ENCODE data around the gene C1QBP.

The C1QBP gene

DNA sequence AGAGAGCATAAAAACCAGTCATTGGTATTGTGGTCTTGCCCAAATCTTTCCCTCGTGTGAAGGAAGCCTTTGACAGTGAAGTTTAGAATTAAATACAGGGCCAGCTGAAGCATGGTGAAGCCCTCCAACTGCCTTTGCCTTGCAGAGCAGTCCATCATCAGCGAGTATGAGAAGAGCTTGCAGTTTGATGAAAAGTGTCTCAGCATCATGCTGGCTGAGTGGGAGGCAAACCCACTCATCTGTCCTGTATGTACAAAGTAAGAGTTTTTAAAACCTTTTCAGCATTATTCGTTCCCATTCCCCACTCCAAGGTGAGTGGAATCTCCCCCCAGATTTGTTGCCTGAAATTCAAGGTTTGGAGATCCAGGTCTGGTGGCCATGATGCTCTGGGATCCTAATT is 13.1 kb downstream of the C1QBP start:
- H3K36me3 ChIP-seq (ENCODE audit: control insufficient read depth in 4 of 4, insufficient read depth in 4 of 4, low read length in 3 of 4) = peaks cover 22 to 88% (median 63%) of the 10 kb centered on the region in 4 experiments
- H3K27ac ChIP-seq (ENCODE audit: insufficient read depth in 1 of 2, low read depth in 1 of 2, low read length in 2 of 2, poor library complexity in 1 of 2, severe bottlenecking in 2 of 2) = no peak overlapping the region
- POLR2A ChIA-PET = no interaction called here
- no peaks in the 10 kb centered on the region for H3K27me3 ChIP-seq (replicated peaks in 2 of 5; ENCODE audit: control insufficient read depth in 4 of 5, insufficient read depth in 5 of 5, low read length in 4 of 5)
- peaks cover 2 to 7% (median 7%) of the 10 kb centered on the region in 4 experiments for H3K4me1 ChIP-seq (ENCODE audit: control extremely low read depth in 1 of 4, control insufficient read depth in 4 of 4, insufficient read depth in 4 of 4, low read length in 3 of 4)
- WGBS (ENCODE audit: insufficient coverage) = 87% methylated on average over 3 of the region's 3 CpGs
- DNase-seq = no peak
- H3K9me3 ChIP-seq (ENCODE audit: control extremely low read depth in 1 of 5, control insufficient read depth in 4 of 5, insufficient read depth in 2 of 5, low read depth in 1 of 5, low read length in 4 of 5) = no peaks in the 10 kb centered on the region
- CTCF ChIA-PET = interaction anchor here (5.5 kb wide), 1 partner anchor 14 kb away, joined by 30 read pairs; the partner anchor contains the start of gene C1QBP
- no peak overlapping the region for H3K4me3 ChIP-seq (ENCODE audit: control insufficient read depth in 1 of 7, extremely low read depth in 1 of 7, insufficient read depth in 4 of 7, low read depth in 2 of 7, low read length in 6 of 7)

DNA sequence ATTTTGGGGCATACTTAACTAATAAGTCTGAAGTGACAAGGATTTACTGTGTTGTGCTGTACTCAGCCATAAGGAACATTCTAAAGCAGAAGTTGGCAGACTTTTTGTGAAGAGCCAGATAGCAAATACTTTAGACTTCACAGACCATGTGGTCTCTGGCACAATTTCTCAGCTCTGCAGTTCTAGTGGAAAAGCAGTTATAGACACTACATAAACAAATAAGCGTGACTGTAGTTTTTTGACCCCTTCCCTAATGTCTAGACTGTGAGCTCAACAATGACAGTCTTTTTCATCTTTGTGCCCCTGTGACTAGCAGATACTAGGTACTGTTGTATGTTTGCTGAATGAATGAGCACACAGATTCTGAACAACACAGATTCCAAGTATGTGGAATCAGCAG is 14.0 kb downstream of the C1QBP start:
- ChIA-PET POLR2A (interaction anchor here (0.8 kb wide), 1 partner anchor 11 kb away, joined by 3 read pairs; no protein-coding TSS in a partner anchor), CTCF (interaction anchor here (0.7 to 5.5 kb wide), 3 partner anchors 12 to 43 kb away, joined by 3 to 30 read pairs (median 4); partner anchors contain the start of gene C1QBP)
- no peak for DNase-seq
- Histone ChIP-seq H3K27me3 (replicated peaks in 2 of 5; ENCODE audit: control insufficient read depth in 4 of 5, insufficient read depth in 5 of 5, low read length in 4 of 5) (no peaks in the 10 kb centered on the region), H3K27ac (ENCODE audit: insufficient read depth in 1 of 2, low read depth in 1 of 2, low read length in 2 of 2, poor library complexity in 1 of 2, severe bottlenecking in 2 of 2) (no peak overlapping the region), H3K4me1 (ENCODE audit: control extremely low read depth in 1 of 4, control insufficient read depth in 4 of 4, insufficient read depth in 4 of 4, low read length in 3 of 4) (peaks cover 6 to 15% (median 11%) of the 10 kb centered on the region in 4 experiments), H3K9me3 (ENCODE audit: control extremely low read depth in 1 of 5, control insufficient read depth in 4 of 5, insufficient read depth in 2 of 5, low read depth in 1 of 5, low read length in 4 of 5) (no peaks in the 10 kb centered on the region), H3K36me3 (ENCODE audit: control insufficient read depth in 4 of 4, insufficient read depth in 4 of 4, low read length in 3 of 4) (peaks cover 18 to 81% (median 57%) of the 10 kb centered on the region in 4 experiments), H3K4me3 (ENCODE audit: control insufficient read depth in 1 of 7, extremely low read depth in 1 of 7, insufficient read depth in 4 of 7, low read depth in 2 of 7, low read length in 6 of 7) (no peak overlapping the region)
- WGBS (ENCODE audit: insufficient coverage) = 100% methylated on average over 1 of the region's 1 CpG

DNA sequence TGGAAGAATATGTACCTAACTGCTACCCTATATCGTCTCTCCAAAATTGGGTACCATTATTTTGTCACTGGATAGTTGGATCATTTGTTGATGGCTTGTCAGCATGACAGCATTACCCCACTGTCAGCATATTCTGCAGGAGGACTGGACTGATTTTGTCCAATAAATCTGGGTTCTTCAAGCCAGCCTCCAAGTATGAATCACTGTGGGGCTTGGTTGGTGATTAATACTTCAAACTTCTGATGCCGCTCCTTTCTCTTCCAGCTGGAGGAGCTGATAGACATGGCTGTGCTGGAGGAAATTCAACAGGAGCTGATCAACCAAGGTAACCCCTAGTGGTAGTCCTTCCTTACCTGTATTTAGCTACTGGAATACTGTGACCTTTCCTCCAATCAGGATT is 16.4 kb downstream of the C1QBP start:
- ChIA-PET POLR2A (no interaction called here), CTCF (interaction anchor here (5.5 kb wide), 1 partner anchor 17 kb away, joined by 30 read pairs; the partner anchor contains the start of gene C1QBP)
- Histone ChIP-seq H3K27ac (ENCODE audit: insufficient read depth in 1 of 2, low read depth in 1 of 2, low read length in 2 of 2, poor library complexity in 1 of 2, severe bottlenecking in 2 of 2) (no peak overlapping the region), H3K4me1 (ENCODE audit: control extremely low read depth in 1 of 4, control insufficient read depth in 4 of 4, insufficient read depth in 4 of 4, low read length in 3 of 4) (peaks cover 12 to 30% (median 18%) of the 10 kb centered on the region in 4 experiments), H3K4me3 (ENCODE audit: control insufficient read depth in 1 of 7, extremely low read depth in 1 of 7, insufficient read depth in 4 of 7, low read depth in 2 of 7, low read length in 6 of 7) (no peak overlapping the region), H3K27me3 (replicated peaks in 2 of 5; ENCODE audit: control insufficient read depth in 4 of 5, insufficient read depth in 5 of 5, low read length in 4 of 5) (no peaks in the 10 kb centered on the region), H3K36me3 (ENCODE audit: control insufficient read depth in 4 of 4, insufficient read depth in 4 of 4, low read length in 3 of 4) (peaks cover 13 to 57% (median 35%) of the 10 kb centered on the region in 4 experiments), H3K9me3 (ENCODE audit: control extremely low read depth in 1 of 5, control insufficient read depth in 4 of 5, insufficient read depth in 2 of 5, low read depth in 1 of 5, low read length in 4 of 5) (no peaks in the 10 kb centered on the region)
- WGBS (ENCODE audit: insufficient coverage) = 93% methylated on average over 2 of the region's 2 CpGs
- no peak for DNase-seq

DNA sequence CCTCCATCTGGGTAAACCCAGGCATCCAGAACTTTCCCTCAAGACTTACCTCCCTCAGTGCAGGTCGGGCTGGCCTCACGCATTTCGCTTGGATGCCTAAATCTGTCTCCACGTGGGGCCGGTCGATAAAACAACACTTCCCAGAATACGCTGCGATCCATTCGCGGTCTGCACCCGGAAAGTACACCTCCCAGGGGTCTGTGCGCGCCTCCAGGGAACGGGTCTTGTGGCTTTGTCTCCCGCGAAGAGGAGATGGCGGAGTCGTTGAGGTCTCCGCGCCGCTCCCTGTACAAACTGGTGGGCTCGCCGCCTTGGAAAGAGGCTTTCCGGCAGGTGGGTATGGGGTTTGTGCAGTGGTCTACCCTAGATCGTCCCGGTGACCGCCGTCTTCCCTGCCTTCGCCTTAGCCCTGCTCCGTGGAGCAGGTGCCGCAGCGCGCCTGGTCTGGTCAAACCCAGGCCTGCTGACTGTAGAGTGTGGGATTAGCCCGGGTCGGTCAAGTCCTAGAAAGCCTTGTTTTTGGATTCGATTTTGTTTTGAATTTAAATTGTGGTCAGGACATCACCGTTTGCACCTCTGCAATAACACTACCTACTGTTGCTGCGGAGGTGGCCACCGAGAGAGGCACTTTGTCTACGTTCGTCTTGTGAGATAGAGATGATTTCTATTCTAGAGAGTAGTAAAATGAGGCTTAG is 18.8 kb downstream of the C1QBP start, which contains the start of gene RPAIN:
Gene RPAIN, plus strand, starts transcription at position 224 of the 695 bp plus-strand sequence. Its CDS starts 29 bp downstream, at position 253.
- H3K36me3 ChIP-seq (ENCODE audit: control insufficient read depth in 4 of 4, insufficient read depth in 4 of 4, low read length in 3 of 4) = peaks cover 14 to 58% (median 29%) of the 10 kb centered on the region in 4 experiments
- peak within 1 kb of the TSS; percentile 89 to 96 for H3K27ac ChIP-seq (ENCODE audit: insufficient read depth in 1 of 2, low read depth in 1 of 2, low read length in 2 of 2, poor library complexity in 1 of 2, severe bottlenecking in 2 of 2)
- no peaks in the 10 kb centered on the region for H3K27me3 ChIP-seq (replicated peaks in 2 of 5; ENCODE audit: control insufficient read depth in 4 of 5, insufficient read depth in 5 of 5, low read length in 4 of 5)
- peak; percentile 89 to 96 (median 95) for DNase-seq
- CTCF ChIA-PET = interaction anchor here (1.1 to 3.6 kb wide), 3 partner anchors 10 to 19 kb away, joined by 3 to 17 read pairs (median 5); partner anchors contain the start of gene C1QBP
- 0% methylated on average over 27 of the region's 41 CpGs for WGBS (ENCODE audit: insufficient coverage)
- peaks cover 12 to 34% (median 20%) of the 10 kb centered on the region in 4 experiments for H3K4me1 ChIP-seq (ENCODE audit: control extremely low read depth in 1 of 4, control insufficient read depth in 4 of 4, insufficient read depth in 4 of 4, low read length in 3 of 4)
- POLR2A ChIA-PET = interaction anchor here (1.8 kb wide), 1 partner anchor 19 kb away, joined by 13 read pairs; the partner anchor contains the start of gene C1QBP
- H3K4me3 ChIP-seq (ENCODE audit: control insufficient read depth in 1 of 7, extremely low read depth in 1 of 7, insufficient read depth in 4 of 7, low read depth in 2 of 7, low read length in 6 of 7) = peak within 1 kb of the TSS; percentile 66 to 100 (median 98)
- H3K9me3 ChIP-seq (ENCODE audit: control extremely low read depth in 1 of 5, control insufficient read depth in 4 of 5, insufficient read depth in 2 of 5, low read depth in 1 of 5, low read length in 4 of 5) = no peaks in the 10 kb centered on the region

DNA sequence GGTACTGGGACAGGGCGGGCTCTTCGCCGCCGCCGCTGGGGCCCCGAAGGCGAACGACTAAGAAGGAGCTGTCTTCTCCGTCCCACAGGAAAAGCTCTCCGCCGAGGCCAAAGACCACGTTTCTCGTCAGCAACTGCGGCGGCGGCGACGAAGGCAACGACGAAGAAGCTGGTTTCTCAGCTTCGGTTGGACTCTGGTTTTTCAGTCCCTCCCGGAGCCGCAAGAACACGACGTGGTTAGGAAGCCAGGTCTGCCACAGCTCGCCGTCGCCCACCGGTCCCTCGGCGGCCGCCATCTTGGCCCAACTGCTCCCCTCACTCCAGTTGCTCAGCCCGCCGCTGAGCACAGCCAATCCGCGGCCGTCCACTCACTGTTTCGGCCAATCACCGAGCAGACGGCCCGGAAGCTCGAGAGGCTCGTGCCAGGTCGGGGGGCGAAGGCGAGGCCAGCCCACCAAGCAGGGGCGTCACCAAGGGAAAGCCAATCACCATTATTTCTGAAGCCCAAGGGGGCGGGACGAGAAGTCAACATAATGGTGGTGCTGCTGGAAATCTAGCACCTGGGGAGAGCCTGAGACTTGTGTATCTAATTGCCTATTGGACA is 19.5 kb downstream of the C1QBP start, which contains the start of gene NUP88:
Gene NUP88, minus strand, starts transcription at position 307 of the 603 bp plus-strand sequence. Its CDS starts 12 bp downstream, at position 295.
- Histone ChIP-seq H3K4me1 (ENCODE audit: control extremely low read depth in 1 of 4, control insufficient read depth in 4 of 4, insufficient read depth in 4 of 4, low read length in 3 of 4) (peaks cover 12 to 34% (median 20%) of the 10 kb centered on the region in 4 experiments), H3K27ac (ENCODE audit: insufficient read depth in 1 of 2, low read depth in 1 of 2, low read length in 2 of 2, poor library complexity in 1 of 2, severe bottlenecking in 2 of 2) (peak within 1 kb of the TSS; percentile 89 to 96), H3K36me3 (ENCODE audit: control insufficient read depth in 4 of 4, insufficient read depth in 4 of 4, low read length in 3 of 4) (peaks cover 11 to 57% (median 27%) of the 10 kb centered on the region in 4 experiments), H3K4me3 (ENCODE audit: control insufficient read depth in 1 of 7, extremely low read depth in 1 of 7, insufficient read depth in 4 of 7, low read depth in 2 of 7, low read length in 6 of 7) (peak within 1 kb of the TSS; percentile 66 to 100 (median 98)), H3K27me3 (replicated peaks in 2 of 5; ENCODE audit: control insufficient read depth in 4 of 5, insufficient read depth in 5 of 5, low read length in 4 of 5) (no peaks in the 10 kb centered on the region), H3K9me3 (ENCODE audit: control extremely low read depth in 1 of 5, control insufficient read depth in 4 of 5, insufficient read depth in 2 of 5, low read depth in 1 of 5, low read length in 4 of 5) (no peaks in the 10 kb centered on the region)
- ChIA-PET POLR2A (interaction anchor here (1.8 kb wide), 1 partner anchor 20 kb away, joined by 13 read pairs; the partner anchor contains the start of gene C1QBP), CTCF (interaction anchor here (1.1 to 3.6 kb wide), 3 partner anchors 10 to 20 kb away, joined by 3 to 17 read pairs (median 5); partner anchors contain the start of gene C1QBP)
- 0% methylated on average over 42 of the region's 49 CpGs for WGBS (ENCODE audit: insufficient coverage)
- DNase-seq = peak; percentile 97 to 99 (median 99)

DNA sequence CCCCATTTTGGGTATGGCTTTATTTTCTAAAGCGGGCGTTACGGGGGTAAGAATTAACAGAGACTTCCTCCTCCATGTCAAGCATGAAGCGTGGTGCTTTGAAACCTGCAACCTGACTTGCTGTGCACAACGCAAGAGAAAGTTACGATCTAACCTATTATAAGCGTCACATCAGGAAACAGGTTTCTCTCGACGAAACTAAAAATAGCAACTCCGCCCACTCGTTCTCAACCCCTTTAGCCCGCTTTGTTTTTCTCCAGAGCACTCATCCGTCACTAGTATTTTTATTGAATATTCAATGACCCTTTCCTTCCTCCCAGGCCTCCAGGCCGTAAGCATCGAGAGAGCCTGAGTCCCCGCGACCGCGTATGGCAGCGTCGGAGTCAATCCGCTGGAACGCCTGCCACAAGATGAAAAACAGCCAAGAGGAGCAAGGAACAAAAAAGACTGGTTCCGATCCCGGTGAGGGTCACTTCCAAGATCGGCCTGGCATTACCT is 20.0 kb downstream of the C1QBP start:
- Histone ChIP-seq H3K27me3 (replicated peaks in 2 of 5; ENCODE audit: control insufficient read depth in 4 of 5, insufficient read depth in 5 of 5, low read length in 4 of 5) (no peaks in the 10 kb centered on the region), H3K36me3 (ENCODE audit: control insufficient read depth in 4 of 4, insufficient read depth in 4 of 4, low read length in 3 of 4) (peaks cover 11 to 57% (median 27%) of the 10 kb centered on the region in 4 experiments), H3K9me3 (ENCODE audit: control extremely low read depth in 1 of 5, control insufficient read depth in 4 of 5, insufficient read depth in 2 of 5, low read depth in 1 of 5, low read length in 4 of 5) (no peaks in the 10 kb centered on the region), H3K4me1 (ENCODE audit: control extremely low read depth in 1 of 4, control insufficient read depth in 4 of 4, insufficient read depth in 4 of 4, low read length in 3 of 4) (peaks cover 12 to 34% (median 20%) of the 10 kb centered on the region in 4 experiments), H3K4me3 (ENCODE audit: control insufficient read depth in 1 of 7, extremely low read depth in 1 of 7, insufficient read depth in 4 of 7, low read depth in 2 of 7, low read length in 6 of 7) (peak overlapping the region; percentile 66 to 100 (median 98)), H3K27ac (ENCODE audit: insufficient read depth in 1 of 2, low read depth in 1 of 2, low read length in 2 of 2, poor library complexity in 1 of 2, severe bottlenecking in 2 of 2) (peak overlapping the region; percentile 89 to 96)
- CTCF ChIA-PET = interaction anchor here (1.1 to 3.6 kb wide), 3 partner anchors 11 to 21 kb away, joined by 3 to 17 read pairs (median 5); partner anchors contain the start of gene C1QBP
- peak; percentile 66 to 91 (median 86) for DNase-seq
- POLR2A ChIA-PET = interaction anchor here (1.8 kb wide), 1 partner anchor 20 kb away, joined by 13 read pairs; the partner anchor contains the start of gene C1QBP
- WGBS (ENCODE audit: insufficient coverage) = 0% methylated on average over 26 of the region's 26 CpGs

Data from common myeloid progenitor, CD34-positive (primary cell).